MM.1S (cell line): ENCODE measurements around the gene NFAM1.

Experiments used
- DNase-seq: peaks from one replicate; pipeline ENCODE4 v3.0.0-alpha.2; 2015
- H2AFZ ChIP-seq: fragments of 300-600 bp; sonication (generic); 2 replicates; pipeline ENCODE4 v1.6.0; 2016; ENCODE audit warnings: antibody characterized with exemption, low read length
- H3F3A ChIP-seq: fragments of 300-600 bp; sonication (generic); 2 replicates; pipeline ENCODE4 v1.6.1; 2016; ENCODE audit warnings: mild to moderate bottlenecking, antibody characterized with exemption, low read length, moderate library complexity, mixed read lengths; ENCODE audit not compliant: insufficient read depth
- H3K27ac ChIP-seq: fragments of 300-600 bp; sonication (generic); 2 replicates; pipeline ENCODE4 v1.5.1; 2016; ENCODE audit warnings: mild to moderate bottlenecking, low read length
- H3K27me3 ChIP-seq: fragments of 300-600 bp; sonication (generic); replicated peaks from 2 replicates; pipeline ENCODE4 v1.6.0; 2016; ENCODE audit warnings: low read length; ENCODE audit not compliant: insufficient read depth
- H3K36me3 ChIP-seq: fragments of 300-600 bp; sonication (generic); replicated peaks from 2 replicates; pipeline ENCODE4 v1.6.1; 2016; ENCODE audit warnings: mild to moderate bottlenecking, low read length, mixed read lengths; ENCODE audit not compliant: insufficient read depth
- H3K4me1 ChIP-seq: fragments of 300-600 bp; sonication (generic); 2 replicates; pipeline ENCODE4 v1.6.1; 2016; ENCODE audit warnings: low read length, mixed read lengths
- H3K4me2 ChIP-seq: fragments of 300-600 bp; sonication (generic); 2 replicates; pipeline ENCODE4 v1.6.0; 2016; ENCODE audit warnings: low read depth, low read length
- H3K4me3 ChIP-seq: fragments of 300-600 bp; sonication (generic); 2 replicates; pipeline ENCODE4 v1.5.1; 2016; ENCODE audit warnings: low read length, mixed read lengths
- H3K79me2 ChIP-seq: fragments of 300-600 bp; sonication (generic); 2 replicates; pipeline ENCODE4 v1.6.1; 2016; ENCODE audit warnings: mixed run types, low read length, mixed read lengths
- H3K9ac ChIP-seq: fragments of 300-600 bp; sonication (generic); 2 replicates; pipeline ENCODE4 v1.6.1; 2016; ENCODE audit warnings: low read length, mixed read lengths
- H3K9me2 ChIP-seq: fragments of 300-600 bp; sonication (generic); replicated peaks from 2 replicates; pipeline ENCODE4 v1.6.1; 2016; ENCODE audit warnings: mild to moderate bottlenecking, low read length, mixed read lengths; ENCODE audit not compliant: insufficient read depth
- H3K9me3 ChIP-seq: fragments of 300-600 bp; sonication (generic); replicated peaks from 2 replicates; pipeline ENCODE4 v1.6.1; 2016; ENCODE audit warnings: mild to moderate bottlenecking, low read length, mixed read lengths; ENCODE audit not compliant: insufficient read depth
- H4K20me1 ChIP-seq: fragments of 300-600 bp; sonication (generic); 2 replicates; pipeline ENCODE4 v1.6.1; 2016; ENCODE audit warnings: mild to moderate bottlenecking, low read length, moderate library complexity, mixed read lengths; ENCODE audit not compliant: insufficient read depth
- CTCF ChIP-seq: fragments of 300-600 bp; sonication (generic); IDR thresholded peaks from 2 replicates; pipeline ENCODE4 v1.5.1; 2016; ENCODE audit warnings: antibody characterized with exemption, low read length, mixed read lengths
- EZH2 ChIP-seq: fragments of 300-600 bp; sonication (generic); optimal IDR thresholded peaks from 2 replicates; pipeline ENCODE3; 2017; ENCODE audit warnings: low read depth, mild to moderate bottlenecking, antibody characterized with exemption, low read length, mixed read lengths
- EZH2phosphoT487 ChIP-seq: fragments of 300-600 bp; sonication (generic); IDR thresholded peaks from 2 replicates; pipeline ENCODE4 v1.6.1; 2018; ENCODE audit warnings: antibody characterized with exemption, low read length

Gene NFAM1

GRCh38 chr22:42443240-42444076 lies 11.3 kb upstream of the NFAM1 start:
- H3K4me3 ChIP-seq = peak overlapping the region; percentile 57; the same call in 1 of the 2 replicates
- no peaks in the 10 kb centered on the region for H3K36me3 ChIP-seq
- peak overlapping the region; percentile 97 for H2AFZ ChIP-seq
- peaks cover 16% of the 10 kb centered on the region for H3K4me1 ChIP-seq
- H4K20me1 ChIP-seq = no peaks in the 10 kb centered on the region
- no peak overlapping the region for H3K27ac ChIP-seq
- H3K79me2 ChIP-seq = no peaks in the 10 kb centered on the region
- TF ChIP-seq EZH2 (no peak), CTCF (no peak), EZH2phosphoT487 (no peak)
- H3K27me3 ChIP-seq = peaks cover 31% of the 10 kb centered on the region
- no peaks in the 10 kb centered on the region for H3K9me3 ChIP-seq
- H3K9ac ChIP-seq = peak overlapping the region; percentile 2; the same call in 1 of the 2 replicates
- no peaks in the 10 kb centered on the region for H3K9me2 ChIP-seq
- H3K4me2 ChIP-seq = peak overlapping the region; percentile 97
- H3F3A ChIP-seq = 0 out of 2 replicates have a peak, but pooled peaks cover 3% of the 10 kb centered on the region
- no peak for DNase-seq

- Histone ChIP-seq H3K9ac (no peak overlapping the region), H3K27ac (no peak overlapping the region), H3K4me3 (no peak overlapping the region), H3K79me2 (no peaks in the 10 kb centered on the region), H3K4me2 (no peak overlapping the region), H4K20me1 (no peaks in the 10 kb centered on the region), H3K9me2 (no peaks in the 10 kb centered on the region), H3K4me1 (peaks cover 16% of the 10 kb centered on the region), H3F3A (peaks cover 7% of the 10 kb centered on the region; the same call in 1 of the 2 replicates), H2AFZ (no peak overlapping the region), H3K36me3 (no peaks in the 10 kb centered on the region), H3K9me3 (no peaks in the 10 kb centered on the region), H3K27me3 (peaks cover 26% of the 10 kb centered on the region)
- no peak for DNase-seq
- no peak for TF ChIP-seq EZH2
- no peak for TF ChIP-seq CTCF
- no peak for TF ChIP-seq EZH2phosphoT487
Observed at GRCh38 chr22:42442748-42443147, 10.5 kb upstream of the NFAM1 start.

DNA sequence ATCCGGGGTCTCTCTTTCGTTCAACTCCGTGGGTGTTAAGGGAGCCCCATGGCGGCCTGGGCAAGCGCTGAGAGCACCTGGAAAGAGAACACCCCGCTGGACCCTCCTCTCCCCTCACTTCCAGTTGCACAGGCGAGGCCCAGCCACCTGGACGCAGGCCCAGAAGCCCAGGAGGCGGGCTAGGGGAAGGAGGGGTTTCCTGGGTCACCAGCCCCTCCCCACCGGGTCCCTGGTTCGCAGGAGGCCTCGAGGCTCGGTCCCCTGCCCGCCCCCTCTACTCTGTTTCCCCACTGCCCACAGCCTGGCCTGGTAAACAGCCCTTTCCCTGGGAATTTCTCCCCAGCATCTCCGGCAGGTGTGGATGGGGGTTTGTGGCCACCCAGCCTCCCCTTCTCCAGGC lies 8.5 kb upstream of the NFAM1 start:
- Histone ChIP-seq H3K27ac (no peak overlapping the region), H3K9ac (no peak overlapping the region), H3K4me2 (no peak overlapping the region), H2AFZ (no peak overlapping the region), H3K36me3 (no peaks in the 10 kb centered on the region), H3K9me3 (no peaks in the 10 kb centered on the region), H3K27me3 (peaks cover 15% of the 10 kb centered on the region; the same call in 1 of the 2 replicates), H4K20me1 (no peaks in the 10 kb centered on the region), H3F3A (peaks cover 9% of the 10 kb centered on the region; the same call in 1 of the 2 replicates), H3K4me3 (no peak overlapping the region), H3K79me2 (no peaks in the 10 kb centered on the region), H3K9me2 (no peaks in the 10 kb centered on the region), H3K4me1 (peaks cover 16% of the 10 kb centered on the region)
- no peak for DNase-seq
- TF ChIP-seq CTCF (no peak), EZH2 (no peak), EZH2phosphoT487 (no peak)
